SIG-M5 (cell line): ENCODE data around the gene TMIGD3.

ENCODE experiments used
- DNase-seq: peaks from one replicate; lab custom pipeline; 2025; lab: John Stamatoyannopoulos, UW

The TMIGD3 gene

GRCh38 chr1:111446967-111447892 is 56.2 kb downstream of the TMIGD3 start:
- DNase-seq: no peak

GRCh38 chr1:111446546-111446945 is 56.9 kb downstream of the TMIGD3 start:
- no peak for DNase-seq

- no peak for DNase-seq
Observed at GRCh38 chr1:111444031-111444430, 59.4 kb downstream of the TMIGD3 start.

- no peak for DNase-seq
Observed at GRCh38 chr1:111442457-111442856, 61.0 kb downstream of the TMIGD3 start.

GRCh38 chr1:111441573-111442192 is 61.8 kb downstream of the TMIGD3 start:
- no peak for DNase-seq

GRCh38 chr1:111439461-111440351 is 63.7 kb downstream of the TMIGD3 start:
- no peak for DNase-seq

- no peak for DNase-seq
Observed at GRCh38 chr1:111436726-111437125, 66.7 kb downstream of the TMIGD3 start.
